Measurements from ENCODE around the gene MSANTD1.

MSANTD1 gene

GRCh38 chr4:3248811-3249661 is at the start of gene MSANTD1:
Gene MSANTD1, plus strand, starts transcription at chr4:3249159. Its CDS starts 64 bp downstream, at chr4:3249223.
- DNase-seq (ENCODE audit: low read depth in 2 of 2) = peak; percentile 47 to 57
- TF ChIP-seq, protein P1, sequence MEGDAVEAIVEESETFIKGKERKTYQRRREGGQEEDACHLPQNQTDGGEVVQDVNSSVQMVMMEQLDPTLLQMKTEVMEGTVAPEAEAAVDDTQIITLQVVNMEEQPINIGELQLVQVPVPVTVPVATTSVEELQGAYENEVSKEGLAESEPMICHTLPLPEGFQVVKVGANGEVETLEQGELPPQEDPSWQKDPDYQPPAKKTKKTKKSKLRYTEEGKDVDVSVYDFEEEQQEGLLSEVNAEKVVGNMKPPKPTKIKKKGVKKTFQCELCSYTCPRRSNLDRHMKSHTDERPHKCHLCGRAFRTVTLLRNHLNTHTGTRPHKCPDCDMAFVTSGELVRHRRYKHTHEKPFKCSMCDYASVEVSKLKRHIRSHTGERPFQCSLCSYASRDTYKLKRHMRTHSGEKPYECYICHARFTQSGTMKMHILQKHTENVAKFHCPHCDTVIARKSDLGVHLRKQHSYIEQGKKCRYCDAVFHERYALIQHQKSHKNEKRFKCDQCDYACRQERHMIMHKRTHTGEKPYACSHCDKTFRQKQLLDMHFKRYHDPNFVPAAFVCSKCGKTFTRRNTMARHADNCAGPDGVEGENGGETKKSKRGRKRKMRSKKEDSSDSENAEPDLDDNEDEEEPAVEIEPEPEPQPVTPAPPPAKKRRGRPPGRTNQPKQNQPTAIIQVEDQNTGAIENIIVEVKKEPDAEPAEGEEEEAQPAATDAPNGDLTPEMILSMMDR (IDR thresholded peaks at IDR 0.05; ENCODE audit: low read depth, low read length) = no peak

DNA sequence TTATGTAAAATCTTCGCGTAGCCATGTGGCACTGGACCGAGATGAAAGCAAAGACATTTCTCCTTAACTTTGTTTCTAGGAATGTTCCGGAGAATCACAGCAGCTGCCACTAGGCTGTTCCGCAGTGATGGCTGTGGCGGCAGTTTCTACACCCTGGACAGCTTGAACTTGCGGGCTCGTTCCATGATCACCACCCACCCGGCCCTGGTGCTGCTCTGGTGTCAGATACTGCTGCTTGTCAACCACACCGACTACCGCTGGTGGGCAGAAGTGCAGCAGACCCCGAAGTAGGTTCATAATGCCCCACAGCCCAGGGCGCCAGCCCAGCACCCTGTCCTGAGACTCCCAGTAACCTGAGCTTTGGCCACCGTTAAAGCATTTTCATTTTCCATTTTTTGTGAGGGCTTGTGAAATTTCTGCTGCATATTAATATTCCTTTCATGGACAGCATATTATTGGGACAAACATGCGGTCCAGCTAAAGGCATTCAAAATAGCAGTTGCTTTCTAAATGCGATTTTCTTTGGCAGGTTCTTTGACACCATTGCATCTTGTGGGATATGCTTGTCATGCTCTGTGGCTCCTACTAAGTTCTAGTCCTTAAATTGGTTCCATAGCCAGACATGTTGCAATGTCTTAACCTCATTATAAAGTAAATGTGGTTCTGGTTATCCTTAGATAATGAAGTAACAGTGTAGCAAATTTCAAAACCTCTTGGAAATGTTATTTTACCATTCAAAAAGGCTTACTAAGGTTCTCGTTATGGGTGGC is 49.1 kb upstream of the MSANTD1 start:
- no peak for DNase-seq (ENCODE audit: low read depth in 2 of 2)
- no peak overlapping the region for H3K4me3 ChIP-seq (replicated peaks in 1 of 2; ENCODE audit: low read depth in 2 of 2, low read length in 2 of 2)
- TF ChIP-seq, protein P1 (IDR thresholded peaks at IDR 0.05; ENCODE audit: low read depth, low read length) = no peak

More at GRCh38 chr4:3248811-3249661, at the start of gene MSANTD1:
- no peak within 1 kb of the TSS for H3K4me3 ChIP-seq (replicated peaks in 1 of 2; ENCODE audit: low read depth in 2 of 2, low read length in 2 of 2)

DNA sequence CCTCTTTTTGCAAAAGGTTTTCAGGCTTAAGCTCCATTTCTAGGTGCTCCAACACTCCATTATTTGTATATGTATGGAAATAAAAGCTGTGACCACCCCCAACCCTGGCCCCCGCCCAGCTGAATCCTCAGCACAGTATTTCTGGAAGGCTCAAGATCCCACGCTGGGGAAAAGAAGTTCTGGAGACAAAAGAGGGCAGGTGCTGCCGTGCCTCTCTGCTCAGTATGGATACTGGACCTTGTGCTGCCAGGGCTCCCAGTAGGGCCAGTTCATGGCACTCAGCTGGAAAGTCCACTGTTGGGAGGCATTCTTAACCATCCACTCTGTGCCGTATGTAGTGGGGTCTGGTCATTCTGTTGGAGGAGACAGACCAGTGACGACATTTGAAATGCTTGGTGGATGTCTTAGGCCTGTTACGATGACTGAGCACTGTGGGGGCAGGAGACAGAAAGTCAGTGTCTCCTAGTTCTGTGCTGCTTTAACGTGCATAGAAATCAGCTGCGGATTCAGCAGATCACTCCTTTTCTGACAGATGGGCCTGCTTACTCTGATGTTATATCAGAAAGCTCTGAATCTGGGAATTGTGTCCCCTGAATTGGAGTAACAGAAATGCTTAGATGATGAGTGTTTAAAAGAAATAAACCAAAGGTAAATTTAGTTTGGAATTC is 48.4 kb upstream of the MSANTD1 start:
- H3K4me3 ChIP-seq (replicated peaks in 1 of 2; ENCODE audit: low read depth in 2 of 2, low read length in 2 of 2) = no peak overlapping the region
- TF ChIP-seq, protein P1 (IDR thresholded peaks at IDR 0.05; ENCODE audit: low read depth, low read length) = no peak
- DNase-seq (ENCODE audit: low read depth in 2 of 2) = no peak

DNA sequence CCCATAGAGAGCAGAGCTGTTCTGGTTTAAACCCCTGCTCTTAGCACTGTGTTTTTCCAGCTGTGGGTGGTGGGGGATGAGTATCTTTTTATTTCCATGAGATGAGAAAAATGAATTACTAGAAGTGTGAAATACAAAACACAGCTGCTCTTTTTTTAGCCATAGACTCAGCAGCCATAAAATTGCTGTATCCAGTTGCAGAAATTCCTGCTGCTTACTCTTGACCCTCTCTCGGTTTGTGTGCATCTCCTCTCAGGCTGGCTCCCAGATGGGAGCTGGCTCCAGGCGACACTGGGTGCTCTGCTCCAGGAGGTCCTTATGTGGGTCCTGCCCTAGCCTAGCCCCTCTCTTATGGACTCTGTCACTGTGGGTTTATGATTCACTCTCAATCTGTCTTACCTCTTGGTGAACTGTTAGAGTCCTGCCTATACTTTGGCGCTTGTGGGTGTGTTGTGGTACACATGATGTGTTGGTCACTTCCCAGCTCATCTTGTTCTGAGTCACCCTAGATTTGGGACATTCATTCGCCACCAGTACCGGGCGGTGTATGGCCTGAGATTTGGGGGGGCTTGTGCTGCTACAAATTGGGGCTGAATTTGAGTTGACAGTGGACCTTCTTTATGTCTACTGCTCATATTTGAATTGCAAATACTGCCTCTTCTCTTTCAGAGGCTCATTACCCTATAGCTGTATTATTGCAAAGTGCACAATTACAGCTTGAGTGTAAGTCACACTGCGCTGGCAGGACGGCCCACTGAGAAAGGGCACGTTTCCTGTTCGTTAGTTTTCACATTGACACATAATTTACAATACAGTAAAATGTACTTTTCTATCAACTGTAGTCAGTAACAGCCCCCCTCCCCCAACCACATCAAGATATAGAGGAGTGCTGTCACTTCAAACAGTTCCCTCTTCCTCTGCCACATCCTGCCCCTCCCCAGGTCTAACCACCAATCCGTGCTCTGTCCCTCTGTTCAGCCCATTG is 46.9 kb upstream of the MSANTD1 start:
- no peak overlapping the region for H3K4me3 ChIP-seq (replicated peaks in 1 of 2; ENCODE audit: low read depth in 2 of 2, low read length in 2 of 2)
- TF ChIP-seq, protein P1 (IDR thresholded peaks at IDR 0.05; ENCODE audit: low read depth, low read length) = no peak
- peak; percentile 12 to 38 for DNase-seq (ENCODE audit: low read depth in 2 of 2)

- TF ChIP-seq, protein P1 (IDR thresholded peaks at IDR 0.05; ENCODE audit: low read depth, low read length) = no peak
- H3K4me3 ChIP-seq (replicated peaks in 1 of 2; ENCODE audit: low read depth in 2 of 2, low read length in 2 of 2) = no peak overlapping the region
- peak; percentile 5 to 65 for DNase-seq (ENCODE audit: low read depth in 2 of 2)
Measured at GRCh38 chr4:3202836-3203820, 45.8 kb upstream of the MSANTD1 start.
